Heart right ventricle (tissue), 16 donors: ENCODE results near the gene GRN. TPM values are rescaled to one million over a fixed set of nuclear protein-coding genes. Genes with fewer than 3 reads are reported as not detected.

Experiments used
- ATAC-seq, 8 donors: fragments of 200-7000 bp; cut with Tn5 transposase; one replicate each; pipeline ENCODE4 v1.9.1; 2020; ENCODE audit warnings: mild to moderate bottlenecking in 8 of 8, moderate library complexity in 8 of 8, moderate number of reproducible peaks in 1 of 8
- DNase-seq, 2 donors: peaks; one replicate each; pipeline ENCODE4 v3.0.0-alpha.2; 2020
- H3K27ac ChIP-seq, 10 donors: fragments of 200-600 bp; sonication (generic) in 2 of 10; one replicate each; pipeline versions ENCODE4 v1.5.0 to v1.8.0; 2020 to 2022; ENCODE audit warnings: mild to moderate bottlenecking in 3 of 10
- H3K27me3 ChIP-seq, 7 donors: fragments of 200-600 bp; one replicate each; pipeline ENCODE4 v1.8.0; 2021 to 2022; ENCODE audit warnings: mild to moderate bottlenecking in 2 of 7
- H3K36me3 ChIP-seq, 9 donors: fragments of 200-600 bp; sonication (generic) in 1 of 9; one replicate each; pipeline versions ENCODE4 v1.5.0 to v1.8.0; 2020 to 2022; ENCODE audit warnings: mild to moderate bottlenecking in 2 of 9
- H3K4me1 ChIP-seq, 9 donors: fragments of 200-600 bp; sonication (generic) in 1 of 9; one replicate each; pipeline versions ENCODE4 v1.5.0 to v1.8.0; 2020 to 2022; ENCODE audit warnings: mild to moderate bottlenecking in 4 of 9
- H3K4me3 ChIP-seq, 10 donors: fragments of 200-600 bp; sonication (generic) in 2 of 10; one replicate each; pipeline versions ENCODE4 v1.5.0 to v1.8.0; 2020 to 2022; ENCODE audit warnings: mild to moderate bottlenecking in 7 of 10, moderate library complexity in 2 of 10
- H3K9me3 ChIP-seq, 11 donors: fragments of 200-600 bp in 10 of 11; sonication (generic) in 2 of 11; one replicate each; pipeline versions ENCODE4 v1.5.0 to v1.8.0; 2013 to 2022; ENCODE audit warnings: mild to moderate bottlenecking in 2 of 11, control low read depth in 1 of 11, moderate library complexity in 1 of 11
- CTCF ChIP-seq, 9 donors: fragments of 200-600 bp; sonication (generic) in 2 of 9; IDR thresholded peaks; one replicate each; pipeline versions ENCODE4 v1.5.0 to v1.8.0; 2021 to 2022; ENCODE audit warnings: antibody characterized with exemption in 9 of 9, mild to moderate bottlenecking in 5 of 9, moderate library complexity in 1 of 9
- WGBS, 2 donors: extraction: QIAGEN DNeasy Blood & Tissue Kit; methylation state at CpG; one replicate each; pipeline ENCODE4 v1.1.7; 2013; ENCODE audit warnings: inconsistent platforms in 1 of 2; 5-methylcytosine and 5-hydroxymethylcytosine counted together
- intact Hi-C, 10 donors: fragments of 100-400 bp; cut with DNase I; formaldehyde crosslinking; loops; one replicate each; pipeline versions ENCODE4 v1.11.1 to v1.14.2; 2022
- polyA plus RNA-seq, 2 donors: library from polyadenylated mRNA; stranded (reverse); fragments of 200-250 nt; gene quantifications; one replicate each; pipeline ENCODE4 v1.2.3, GENCODE V29; 2013
- total RNA-seq, 10 donors: library from RNA; stranded (reverse); fragmentation: NEBNext Ultra II Directional in 3 of 10; extraction: Animal tissue kit (Norgen Biotek cat#: 25700) in 3 of 10; gene quantifications; one replicate each; pipeline versions ENCODE4 v1.2.1 to v1.2.4, GENCODE V29; 2021 to 2023
- donor health status: Arrhythmogenic right ventricular cardiomyopathy.
- donor health status: ischemic (EF 13 %, LVEDD 7.1; RV severe dilation, severe dysfunction).
- donor health status: healthy with polysubstance abuse.
- donor health status: DM: no; HTN: yes; CAD: no.
- donor health status: DM: no; HTN: no; CAD: no.
- donor health status: ischemic (EF 25% LVEDD 6.9; RV normal size, moderate dysfunction).
- donor health status: ischemic (EF 25% LVEDD 5.7; RV mildly dilated, moderate dysfunction).
- donor health status: healthy.
- donor health status: DM: yes; HTN: yes; CAD: no.
- donor health status: Ischemic cardiomyopathy.
- donor health status: ischemic (EF 35%, LVEDD 5.7; RV mildly dilated, moderate dysfunction).
- donor health status: nonischemic (EF 11% LVEDD 7.7; RV severe dilation, severe dysfunction).
- donor health status: DM: yes; HTN: yes; CAD: no.
- donor health status: PGD.
- donor health status: ischemic (EF 29% LVEDD 5.4; RV normal size, mild dysfunction).
- donor health status: nonischemic (EF 23%, LVEDD 6.1; RV moderate dilation, normal function).

GRN gene
- total and polyA plus RNA-seq, 12 donors: 41.5 to 303 (median 148) TPM

GRCh38 chr17:44354582-44355561 is 9.8 kb downstream of the GRN start:
- Histone ChIP-seq H3K9me3 (no peaks in the 10 kb centered on the region), H3K4me3 (peak overlapping the region in 4 of 10 donors; percentile 23 to 51 (median 30)), H3K4me1 (no peaks in the 10 kb centered on the region), H3K27ac (peak overlapping the region in 1 of 10 donors; percentile 28), H3K36me3 (peaks cover 0 to 34% (median 27%) of the 10 kb centered on the region in 9 donors), H3K27me3 (no peaks in the 10 kb centered on the region)
- WGBS, 2 donors: 46 to 52% methylated on average over 69 to 77 of the region's 77 CpGs
- intact Hi-C loops: loop anchor here in 1 of 10 donors (5.0 kb wide), 1 partner anchor 167 kb away; no protein-coding TSS in a partner anchor
- ATAC-seq (peak in 1 of 8 donors; percentile 16), DNase-seq (peak in 1 of 2 donors; percentile 70)
- TF ChIP-seq CTCF (IDR thresholded peaks at IDR 0.05): peak in 8 of 9 donors; percentile 29 to 58 (median 38)

- no peak overlapping the region for H3K4me3 ChIP-seq
- H3K36me3 ChIP-seq: peaks cover 0 to 26% (median 20%) of the 10 kb centered on the region in 9 donors
- TF ChIP-seq CTCF (IDR thresholded peaks at IDR 0.05): no peak
- WGBS, 2 donors: 87 to 91% methylated on average over 17 of the region's 17 CpGs
- H3K27me3 ChIP-seq: no peaks in the 10 kb centered on the region
- intact Hi-C loops: no loop called here
- H3K27ac ChIP-seq: no peak overlapping the region
- no peaks in the 10 kb centered on the region for H3K9me3 ChIP-seq
- ATAC-seq: no peak
- no peak for DNase-seq
- peaks cover 0 to under 1% (median 0%) of the 10 kb centered on the region in 9 donors for H3K4me1 ChIP-seq
Measured at GRCh38 chr17:44355642-44356099, 10.6 kb downstream of the GRN start.

- H3K4me3 ChIP-seq: no peak overlapping the region
- peaks cover 0 to 6% (median 0%) of the 10 kb centered on the region in 9 donors for H3K4me1 ChIP-seq
- intact Hi-C loops: no loop called here
- DNase-seq (no peak), ATAC-seq (no peak)
- no peaks in the 10 kb centered on the region for H3K9me3 ChIP-seq
- no peak for TF ChIP-seq CTCF (IDR thresholded peaks at IDR 0.05)
- no peak overlapping the region for H3K27ac ChIP-seq
- H3K27me3 ChIP-seq: peaks cover 0 to under 1% (median 0%) of the 10 kb centered on the region in 7 donors
- H3K36me3 ChIP-seq: peaks cover 0 to 20% (median 16%) of the 10 kb centered on the region in 9 donors
- WGBS, 2 donors: 94 to 95% methylated on average over 11 of the region's 11 CpGs
Measured at GRCh38 chr17:44356241-44356640, 11.1 kb downstream of the GRN start.

GRCh38 chr17:44358066-44358465 is 13.0 kb downstream of the GRN start:
- H3K36me3 ChIP-seq: peaks cover 0 to 2% (median 0%) of the 10 kb centered on the region in 9 donors
- no peak for ATAC-seq
- DNase-seq: no peak
- WGBS, 2 donors: 94 to 97% methylated on average over 9 of the region's 9 CpGs
- H3K27ac ChIP-seq: no peak overlapping the region
- H3K4me3 ChIP-seq: no peak overlapping the region
- no peaks in the 10 kb centered on the region for H3K9me3 ChIP-seq
- intact Hi-C loops: no loop called here
- H3K27me3 ChIP-seq: peaks cover 0 to 19% (median 0%) of the 10 kb centered on the region in 7 donors
- H3K4me1 ChIP-seq: peaks cover 0 to 25% (median 11%) of the 10 kb centered on the region in 9 donors
- TF ChIP-seq CTCF (IDR thresholded peaks at IDR 0.05): no peak
